ENCODE results near the gene BHLHA9.
A peak's percentile ranks its signal among the peaks of the same experiment; 100 is the strongest.

The BHLHA9 gene

DNA sequence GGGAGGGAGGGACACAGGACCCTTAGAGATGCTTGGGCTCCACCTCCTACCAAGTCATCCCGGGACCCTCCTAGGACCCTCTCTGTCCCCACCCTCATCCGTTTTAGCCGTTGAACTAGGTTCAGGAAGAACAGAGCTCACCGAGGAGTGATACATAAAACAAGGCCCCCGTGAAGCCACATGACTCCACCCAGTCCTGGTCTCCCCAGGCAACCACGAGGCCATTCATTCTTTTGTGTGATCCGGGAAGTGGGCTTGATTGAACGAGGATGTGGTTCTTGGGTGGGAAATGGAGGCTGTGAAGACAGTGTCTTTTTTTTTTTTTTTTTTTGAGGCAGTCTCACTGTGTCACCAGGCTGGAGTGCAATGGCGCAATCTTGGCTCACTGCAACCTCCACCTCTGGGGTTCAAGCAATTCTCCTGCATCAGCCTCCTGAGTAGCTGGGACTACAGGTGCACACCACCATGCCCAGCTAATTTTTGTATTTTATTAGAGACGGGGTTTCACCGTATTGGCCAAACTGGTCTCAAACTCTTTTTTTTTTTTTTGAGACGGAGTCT is 24.0 kb downstream of the BHLHA9 start:
- H3K4me3 ChIP-seq (ENCODE audit: low read depth, low read length): no peak overlapping the region
- no peak for DNase-seq (ENCODE audit: low read depth)
- TF ChIP-seq, protein P1, sequence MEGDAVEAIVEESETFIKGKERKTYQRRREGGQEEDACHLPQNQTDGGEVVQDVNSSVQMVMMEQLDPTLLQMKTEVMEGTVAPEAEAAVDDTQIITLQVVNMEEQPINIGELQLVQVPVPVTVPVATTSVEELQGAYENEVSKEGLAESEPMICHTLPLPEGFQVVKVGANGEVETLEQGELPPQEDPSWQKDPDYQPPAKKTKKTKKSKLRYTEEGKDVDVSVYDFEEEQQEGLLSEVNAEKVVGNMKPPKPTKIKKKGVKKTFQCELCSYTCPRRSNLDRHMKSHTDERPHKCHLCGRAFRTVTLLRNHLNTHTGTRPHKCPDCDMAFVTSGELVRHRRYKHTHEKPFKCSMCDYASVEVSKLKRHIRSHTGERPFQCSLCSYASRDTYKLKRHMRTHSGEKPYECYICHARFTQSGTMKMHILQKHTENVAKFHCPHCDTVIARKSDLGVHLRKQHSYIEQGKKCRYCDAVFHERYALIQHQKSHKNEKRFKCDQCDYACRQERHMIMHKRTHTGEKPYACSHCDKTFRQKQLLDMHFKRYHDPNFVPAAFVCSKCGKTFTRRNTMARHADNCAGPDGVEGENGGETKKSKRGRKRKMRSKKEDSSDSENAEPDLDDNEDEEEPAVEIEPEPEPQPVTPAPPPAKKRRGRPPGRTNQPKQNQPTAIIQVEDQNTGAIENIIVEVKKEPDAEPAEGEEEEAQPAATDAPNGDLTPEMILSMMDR (conservative IDR thresholded peaks at IDR 0.05; ENCODE audit: low read depth, low read length): no peak

DNA sequence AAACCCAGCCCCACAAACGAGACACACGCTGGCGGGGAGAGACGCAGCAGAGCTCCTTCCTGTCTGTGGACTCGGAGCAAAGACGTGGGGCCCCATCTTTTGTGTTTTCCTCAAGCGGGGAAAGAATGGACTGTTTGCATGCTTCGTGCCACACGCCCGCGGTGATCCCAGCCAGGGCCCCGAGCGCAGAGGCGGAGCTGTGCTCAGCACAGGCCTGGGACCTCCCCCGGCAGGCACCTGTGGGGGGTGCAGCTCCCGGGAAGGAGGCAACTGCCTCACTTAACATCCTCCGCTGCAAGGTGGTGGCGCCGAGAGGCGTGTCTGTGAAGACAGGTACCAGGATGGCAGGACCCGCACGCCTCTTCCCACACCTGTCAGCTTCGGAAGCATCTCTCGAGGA is 28.4 kb downstream of the BHLHA9 start:
- no peak overlapping the region for H3K4me3 ChIP-seq (ENCODE audit: low read depth, low read length)
- TF ChIP-seq, protein P1 (conservative IDR thresholded peaks at IDR 0.05; ENCODE audit: low read depth, low read length): no peak
- DNase-seq (ENCODE audit: low read depth): peak; percentile 6

DNA sequence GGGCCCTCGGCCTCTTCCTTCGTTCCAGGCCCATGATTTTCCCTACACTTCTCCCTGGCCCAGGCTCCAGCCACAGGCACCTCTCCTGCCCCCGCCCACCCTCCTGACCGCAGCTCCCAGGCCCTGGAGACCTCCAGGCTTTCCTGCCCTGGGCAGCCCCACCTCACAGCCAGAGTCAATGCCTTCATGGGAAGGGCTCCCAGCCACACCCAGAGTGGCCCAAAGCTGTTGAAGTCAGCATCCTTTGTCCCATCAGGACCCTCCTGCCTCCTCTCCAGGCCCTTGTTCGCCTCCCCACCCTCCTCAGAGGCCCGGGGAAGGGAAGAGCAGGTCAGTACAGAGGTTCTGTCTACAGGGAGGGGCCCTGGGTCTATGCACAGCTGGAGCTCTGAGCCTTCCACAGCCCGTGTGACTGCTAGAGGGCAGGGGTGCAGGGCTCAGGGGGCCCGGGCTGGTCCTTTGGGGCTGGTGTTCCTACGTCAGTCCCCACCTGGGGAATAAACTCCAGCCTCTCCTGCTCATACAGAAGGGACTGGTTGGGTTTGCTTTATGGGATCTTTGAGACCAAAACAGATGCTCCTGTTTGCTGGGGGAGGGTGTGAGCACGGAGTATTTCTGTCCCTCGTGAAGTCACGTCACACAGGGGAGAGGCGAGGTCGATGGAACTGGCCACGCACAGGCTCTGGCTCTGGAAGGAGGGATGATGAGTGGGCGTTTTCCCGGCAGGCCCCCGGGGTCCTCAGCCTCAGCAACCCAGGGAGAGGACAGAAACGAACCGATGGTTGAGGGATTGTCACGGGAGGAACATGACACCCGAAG is 29.5 kb downstream of the BHLHA9 start:
- no peak for DNase-seq (ENCODE audit: low read depth)
- TF ChIP-seq, protein P1 (conservative IDR thresholded peaks at IDR 0.05; ENCODE audit: low read depth, low read length): no peak
- H3K4me3 ChIP-seq (ENCODE audit: low read depth, low read length): no peak overlapping the region

DNA sequence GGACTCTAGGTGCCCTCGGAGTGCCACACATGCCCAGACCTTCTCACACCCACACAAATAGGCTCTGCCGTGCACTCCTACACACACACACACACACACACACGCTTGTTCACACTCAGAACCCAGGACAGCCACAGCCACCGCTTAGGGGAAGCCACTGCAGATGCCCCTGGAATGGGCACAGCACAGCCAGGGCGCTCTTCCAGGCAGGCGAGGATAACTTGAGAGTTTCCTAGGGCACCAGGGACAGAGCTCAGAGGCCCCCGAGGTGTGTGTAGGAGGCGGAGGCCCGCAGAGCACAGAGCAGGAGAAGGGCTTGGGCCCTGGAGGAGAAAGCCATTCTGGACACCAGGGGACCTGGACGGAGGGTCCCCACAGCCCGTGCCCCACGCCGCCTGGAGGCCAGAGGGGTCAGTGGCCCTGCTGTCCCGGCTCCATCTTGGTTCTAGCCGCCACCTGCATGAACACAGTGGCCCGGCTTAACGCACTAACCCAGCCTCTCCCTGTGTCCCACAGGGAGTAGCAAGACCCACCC is 30.2 kb downstream of the BHLHA9 start:
- H3K4me3 ChIP-seq (ENCODE audit: low read depth, low read length): no peak overlapping the region
- TF ChIP-seq, protein P1 (conservative IDR thresholded peaks at IDR 0.05; ENCODE audit: low read depth, low read length): no peak
- DNase-seq (ENCODE audit: low read depth): no peak

GRCh38 chr17:1301546-1301945 is 31.3 kb downstream of the BHLHA9 start:
- no peak for DNase-seq (ENCODE audit: low read depth)

GRCh38 chr17:1302761-1303160 is 32.5 kb downstream of the BHLHA9 start:
- H3K4me3 ChIP-seq (ENCODE audit: low read depth, low read length): no peak overlapping the region
- TF ChIP-seq, protein P1 (conservative IDR thresholded peaks at IDR 0.05; ENCODE audit: low read depth, low read length): no peak
- DNase-seq (ENCODE audit: low read depth): no peak

More at GRCh38 chr17:1301546-1301945, 31.3 kb downstream of the BHLHA9 start:
- H3K4me3 ChIP-seq (ENCODE audit: low read depth, low read length): no peak overlapping the region
- TF ChIP-seq, protein P1 (conservative IDR thresholded peaks at IDR 0.05; ENCODE audit: low read depth, low read length): no peak

All from choroid plexus epithelial cell (primary cell).